Measurements from ENCODE around the gene ARL2BP. TPM values are rescaled to one million over a fixed set of nuclear protein-coding genes. Genes with fewer than 3 reads are reported as not detected.

ARL2BP gene
- polyA plus RNA-seq (2012; ENCODE audit: insufficient read length, low read depth): 24.3 TPM

DNA sequence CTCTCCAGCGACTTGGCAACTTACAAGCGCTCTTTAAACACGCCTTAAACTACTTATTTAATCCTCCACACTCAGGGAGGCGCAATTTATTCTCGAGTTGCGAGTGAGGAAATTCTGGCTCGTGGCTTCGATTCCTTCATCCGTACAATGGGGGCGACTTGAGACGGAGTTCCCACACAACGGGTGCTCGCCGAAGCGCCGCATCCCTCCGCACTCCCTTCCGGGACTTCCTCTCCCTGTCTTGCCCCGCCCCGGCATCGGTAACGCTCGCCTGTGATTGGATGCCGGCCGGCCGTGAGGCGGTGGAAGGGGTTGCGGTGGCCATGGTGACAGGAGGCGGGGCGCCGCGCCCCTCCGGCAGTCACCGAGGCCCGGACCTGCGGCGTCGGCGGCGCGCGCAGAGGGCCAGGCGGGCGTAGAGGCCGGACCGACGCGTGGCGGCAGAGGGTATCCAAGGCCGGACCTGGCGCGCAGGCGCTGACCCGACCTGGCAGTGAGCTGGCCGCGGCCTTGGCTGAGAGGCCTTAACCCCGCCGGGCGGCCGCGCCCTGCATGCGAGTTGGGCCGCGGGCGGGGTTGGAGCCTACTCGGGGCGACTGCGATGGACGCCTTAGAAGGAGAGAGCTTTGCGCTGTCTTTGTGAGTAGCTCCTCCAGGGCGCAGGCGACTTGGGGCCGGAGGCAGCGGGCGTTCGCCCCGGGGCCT lies at the start of gene ARL2BP:
Gene ARL2BP (plus strand): TSS at position 493 of the 705 bp plus-strand sequence. CDS start 109 bp downstream, at position 602.
- TF ChIP-seq SIN3A (IDR thresholded peaks at IDR 0.05; ENCODE audit: borderline replicate concordance, insufficient read depth, low read length) (no peak), POLR2AphosphoS5 (IDR thresholded peaks at IDR 0.05; ENCODE audit: low read depth, low read length) (peak; percentile 47), TAF1 (IDR thresholded peaks at IDR 0.05; ENCODE audit: borderline replicate concordance, insufficient read depth, low read length) (peak; percentile 62; the same call in 1 of the 2 replicates), FOXP2 (optimal IDR thresholded peaks at IDR 0.05; ENCODE audit: borderline replicate concordance, extremely low read depth, extremely low read length, insufficient read depth) (peak; percentile 51)

DNA sequence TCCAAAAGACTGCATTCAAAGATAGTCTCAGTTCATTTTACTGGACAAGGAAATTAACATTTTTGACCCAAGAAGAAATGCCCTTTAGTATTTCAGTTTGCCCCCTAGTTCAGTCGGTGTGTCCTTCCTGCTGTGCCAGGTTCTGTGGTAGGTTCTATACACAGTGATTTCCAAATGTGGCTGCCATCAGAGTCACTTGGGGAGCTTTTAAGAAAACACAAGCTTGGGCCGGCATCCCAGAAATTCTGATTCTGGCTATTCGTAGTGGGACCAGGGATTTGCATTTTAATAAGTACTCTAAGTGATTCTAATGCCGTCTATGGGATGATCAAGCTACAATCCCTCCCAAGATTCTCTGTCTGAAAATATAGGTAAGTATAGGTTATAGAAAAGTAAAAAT lies 48.8 kb upstream of the ARL2BP start:
- TF ChIP-seq TAF1 (IDR thresholded peaks at IDR 0.05; ENCODE audit: borderline replicate concordance, insufficient read depth, low read length) (no peak), SIN3A (IDR thresholded peaks at IDR 0.05; ENCODE audit: borderline replicate concordance, insufficient read depth, low read length) (no peak), POLR2AphosphoS5 (IDR thresholded peaks at IDR 0.05; ENCODE audit: low read depth, low read length) (no peak), FOXP2 (optimal IDR thresholded peaks at IDR 0.05; ENCODE audit: borderline replicate concordance, extremely low read depth, extremely low read length, insufficient read depth) (no peak)
- TF ChIP-seq, protein P1, sequence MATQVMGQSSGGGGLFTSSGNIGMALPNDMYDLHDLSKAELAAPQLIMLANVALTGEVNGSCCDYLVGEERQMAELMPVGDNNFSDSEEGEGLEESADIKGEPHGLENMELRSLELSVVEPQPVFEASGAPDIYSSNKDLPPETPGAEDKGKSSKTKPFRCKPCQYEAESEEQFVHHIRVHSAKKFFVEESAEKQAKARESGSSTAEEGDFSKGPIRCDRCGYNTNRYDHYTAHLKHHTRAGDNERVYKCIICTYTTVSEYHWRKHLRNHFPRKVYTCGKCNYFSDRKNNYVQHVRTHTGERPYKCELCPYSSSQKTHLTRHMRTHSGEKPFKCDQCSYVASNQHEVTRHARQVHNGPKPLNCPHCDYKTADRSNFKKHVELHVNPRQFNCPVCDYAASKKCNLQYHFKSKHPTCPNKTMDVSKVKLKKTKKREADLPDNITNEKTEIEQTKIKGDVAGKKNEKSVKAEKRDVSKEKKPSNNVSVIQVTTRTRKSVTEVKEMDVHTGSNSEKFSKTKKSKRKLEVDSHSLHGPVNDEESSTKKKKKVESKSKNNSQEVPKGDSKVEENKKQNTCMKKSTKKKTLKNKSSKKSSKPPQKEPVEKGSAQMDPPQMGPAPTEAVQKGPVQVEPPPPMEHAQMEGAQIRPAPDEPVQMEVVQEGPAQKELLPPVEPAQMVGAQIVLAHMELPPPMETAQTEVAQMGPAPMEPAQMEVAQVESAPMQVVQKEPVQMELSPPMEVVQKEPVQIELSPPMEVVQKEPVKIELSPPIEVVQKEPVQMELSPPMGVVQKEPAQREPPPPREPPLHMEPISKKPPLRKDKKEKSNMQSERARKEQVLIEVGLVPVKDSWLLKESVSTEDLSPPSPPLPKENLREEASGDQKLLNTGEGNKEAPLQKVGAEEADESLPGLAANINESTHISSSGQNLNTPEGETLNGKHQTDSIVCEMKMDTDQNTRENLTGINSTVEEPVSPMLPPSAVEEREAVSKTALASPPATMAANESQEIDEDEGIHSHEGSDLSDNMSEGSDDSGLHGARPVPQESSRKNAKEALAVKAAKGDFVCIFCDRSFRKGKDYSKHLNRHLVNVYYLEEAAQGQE (IDR thresholded peaks at IDR 0.05; ENCODE audit: insufficient read depth in 1 of 2, low read depth in 2 of 2, low read length in 2 of 2): no peak

DNA sequence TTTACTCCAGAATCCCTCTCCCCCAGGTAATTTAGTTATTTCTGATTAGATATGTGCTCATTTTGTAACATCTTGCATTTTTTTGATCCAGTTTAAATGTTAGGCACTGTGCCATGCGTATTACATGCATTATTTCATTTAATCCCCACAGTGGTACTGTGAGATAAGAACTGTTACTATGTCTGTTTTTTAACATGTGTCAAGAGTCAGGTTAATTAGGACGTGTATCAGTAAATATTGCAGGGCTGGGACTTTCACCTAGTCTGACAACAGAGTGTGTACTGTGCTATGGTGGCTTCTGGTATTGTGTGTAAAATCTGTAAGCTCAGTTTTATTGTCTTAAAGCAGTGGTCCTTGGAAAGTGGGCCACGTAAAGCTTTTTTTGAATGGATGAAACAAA lies 48.3 kb upstream of the ARL2BP start:
- TF ChIP-seq FOXP2 (optimal IDR thresholded peaks at IDR 0.05; ENCODE audit: borderline replicate concordance, extremely low read depth, extremely low read length, insufficient read depth) (no peak), TAF1 (IDR thresholded peaks at IDR 0.05; ENCODE audit: borderline replicate concordance, insufficient read depth, low read length) (no peak), SIN3A (IDR thresholded peaks at IDR 0.05; ENCODE audit: borderline replicate concordance, insufficient read depth, low read length) (no peak), POLR2AphosphoS5 (IDR thresholded peaks at IDR 0.05; ENCODE audit: low read depth, low read length) (no peak)
- TF ChIP-seq, protein P1 (IDR thresholded peaks at IDR 0.05; ENCODE audit: insufficient read depth in 1 of 2, low read depth in 2 of 2, low read length in 2 of 2): no peak

DNA sequence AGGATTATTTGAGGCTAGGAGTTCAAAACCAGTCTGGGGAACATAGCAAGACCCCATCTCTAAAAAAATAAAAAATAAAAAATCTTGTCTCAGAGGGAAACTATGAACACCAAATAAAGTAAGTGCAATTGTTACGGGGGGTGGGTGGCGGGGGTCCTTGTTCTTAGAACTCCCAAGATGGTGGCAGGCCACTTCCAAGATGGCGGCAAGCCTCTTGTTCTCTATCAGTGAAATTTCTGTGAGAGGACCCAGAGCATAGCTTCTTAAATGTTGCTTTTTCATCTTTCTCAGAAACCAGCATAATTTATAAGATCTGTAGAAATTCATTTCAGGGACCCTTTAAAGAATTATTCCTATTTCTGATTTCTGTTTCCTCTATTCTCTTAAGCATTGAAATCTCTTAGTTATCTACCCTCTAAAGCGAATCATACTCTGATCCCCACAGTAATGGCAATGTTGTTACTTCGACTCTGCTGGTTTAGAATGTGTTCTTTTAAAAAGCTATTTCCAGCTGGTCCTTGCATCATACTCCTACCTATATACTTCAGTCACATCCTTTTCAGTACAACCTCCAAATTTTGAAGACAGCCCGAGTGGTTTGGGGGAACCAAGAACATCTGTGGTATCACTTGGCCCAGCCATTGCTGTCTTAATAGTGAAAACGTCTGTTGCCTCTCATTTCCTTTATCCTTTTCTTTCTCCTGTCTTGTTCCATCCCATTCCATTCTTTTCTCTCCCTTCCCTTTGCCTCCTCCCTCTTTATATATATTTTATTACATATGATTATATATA lies 42.8 kb upstream of the ARL2BP start:
- TF ChIP-seq TAF1 (IDR thresholded peaks at IDR 0.05; ENCODE audit: borderline replicate concordance, insufficient read depth, low read length): no peak
- TF ChIP-seq SIN3A (IDR thresholded peaks at IDR 0.05; ENCODE audit: borderline replicate concordance, insufficient read depth, low read length): no peak
- TF ChIP-seq, protein P1 (IDR thresholded peaks at IDR 0.05; ENCODE audit: insufficient read depth in 1 of 2, low read depth in 2 of 2, low read length in 2 of 2): no peak
- no peak for TF ChIP-seq POLR2AphosphoS5 (IDR thresholded peaks at IDR 0.05; ENCODE audit: low read depth, low read length)
- TF ChIP-seq FOXP2 (optimal IDR thresholded peaks at IDR 0.05; ENCODE audit: borderline replicate concordance, extremely low read depth, extremely low read length, insufficient read depth): no peak

DNA sequence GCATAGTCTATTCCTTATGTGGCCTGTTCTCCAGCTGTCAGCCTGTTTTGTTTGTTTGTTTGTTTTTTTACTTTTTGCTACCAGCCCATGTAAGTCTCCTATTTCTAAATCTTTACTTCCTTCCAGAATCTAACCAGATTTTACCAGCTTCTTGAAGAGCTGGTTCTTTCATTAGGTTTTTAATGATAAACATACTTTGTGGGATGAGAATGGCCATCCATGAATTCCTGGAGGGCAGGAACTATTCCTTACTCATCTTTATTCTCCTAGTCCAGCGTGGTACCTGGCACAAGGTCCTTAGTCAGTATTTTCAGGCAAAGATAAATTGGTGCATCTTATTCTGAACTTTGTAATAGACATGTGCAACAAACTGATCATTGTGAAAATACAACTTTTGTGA lies 41.6 kb upstream of the ARL2BP start:
- no peak for TF ChIP-seq POLR2AphosphoS5 (IDR thresholded peaks at IDR 0.05; ENCODE audit: low read depth, low read length)
- TF ChIP-seq SIN3A (IDR thresholded peaks at IDR 0.05; ENCODE audit: borderline replicate concordance, insufficient read depth, low read length): no peak
- TF ChIP-seq, protein P1 (IDR thresholded peaks at IDR 0.05; ENCODE audit: insufficient read depth in 1 of 2, low read depth in 2 of 2, low read length in 2 of 2): no peak
- no peak for TF ChIP-seq FOXP2 (optimal IDR thresholded peaks at IDR 0.05; ENCODE audit: borderline replicate concordance, extremely low read depth, extremely low read length, insufficient read depth)
- no peak for TF ChIP-seq TAF1 (IDR thresholded peaks at IDR 0.05; ENCODE audit: borderline replicate concordance, insufficient read depth, low read length)

All from PFSK-1 (cell line).